ENCODE results near the gene HBZ.
A peak's percentile ranks its signal among the peaks of the same experiment; 100 is the strongest.

HBZ gene

GRCh38 chr16:181565-182021 lies 29.1 kb downstream of the HBZ start:
- POLR2A ChIA-PET = interaction anchor here (1.1 kb wide), 1 partner anchor 36 kb away, joined by 5 read pairs; no protein-coding TSS in a partner anchor

GRCh38 chr16:183005-183404 lies 30.6 kb downstream of the HBZ start:
- TF ChIP-seq CTCF (IDR thresholded peaks at IDR 0.05; ENCODE audit: control extremely low read depth, extremely low read depth, low read depth, missing control alignments) = no peak
- DNase-seq (ENCODE audit: extremely low spot score) = no peak
- ChIA-PET CTCF (interaction anchor here (1.1 to 3.7 kb wide), 6 partner anchors 8 to 118 kb away, joined by 3 to 34 read pairs (median 11); no protein-coding TSS in a partner anchor), POLR2A (interaction anchor here (0.6 kb wide), 1 partner anchor 178 kb away, joined by 4 read pairs; no protein-coding TSS in a partner anchor)

More at GRCh38 chr16:181565-182021, 29.1 kb downstream of the HBZ start:
- TF ChIP-seq CTCF (IDR thresholded peaks at IDR 0.05; ENCODE audit: control extremely low read depth, extremely low read depth, low read depth, missing control alignments) = peak; percentile 98
- DNase-seq (ENCODE audit: extremely low spot score) = no peak
- CTCF ChIA-PET = interaction anchor here (0.8 to 3.7 kb wide), 27 partner anchors 10 to 181 kb away, joined by 3 to 34 read pairs (median 5); partner anchors contain the start of gene HBM

- no peak for DNase-seq (ENCODE audit: extremely low spot score)
- ChIA-PET POLR2A (interaction anchor here (0.6 kb wide), 1 partner anchor 98 kb away, joined by 6 read pairs; no protein-coding TSS in a partner anchor), CTCF (no interaction called here)
- no peak for TF ChIP-seq CTCF (IDR thresholded peaks at IDR 0.05; ENCODE audit: control extremely low read depth, extremely low read depth, low read depth, missing control alignments)
Measured at GRCh38 chr16:185213-185612, 32.8 kb downstream of the HBZ start.

- ChIA-PET CTCF (no interaction called here), POLR2A (interaction anchor here (0.6 kb wide), 1 partner anchor 98 kb away, joined by 6 read pairs; no protein-coding TSS in a partner anchor)
- DNase-seq (ENCODE audit: extremely low spot score) = no peak
- no peak for TF ChIP-seq CTCF (IDR thresholded peaks at IDR 0.05; ENCODE audit: control extremely low read depth, extremely low read depth, low read depth, missing control alignments)
Measured at GRCh38 chr16:185691-186090, 33.2 kb downstream of the HBZ start.

GRCh38 chr16:187330-187729 lies 34.9 kb downstream of the HBZ start:
- ChIA-PET CTCF (interaction anchor here (1.0 to 1.5 kb wide), 3 partner anchors 70 to 122 kb away, joined by 3 to 7 read pairs (median 4); no protein-coding TSS in a partner anchor), POLR2A (no interaction called here)
- TF ChIP-seq CTCF (IDR thresholded peaks at IDR 0.05; ENCODE audit: control extremely low read depth, extremely low read depth, low read depth, missing control alignments) = no peak
- DNase-seq (ENCODE audit: extremely low spot score) = no peak

- TF ChIP-seq CTCF (IDR thresholded peaks at IDR 0.05; ENCODE audit: control extremely low read depth, extremely low read depth, low read depth, missing control alignments) = peak; percentile 19
- CTCF ChIA-PET = interaction anchor here (1.1 kb wide), 1 partner anchor 19 kb away, joined by 3 read pairs; no protein-coding TSS in a partner anchor
- POLR2A ChIA-PET = interaction anchor here (0.5 kb wide), 1 partner anchor 36 kb away, joined by 4 read pairs; no protein-coding TSS in a partner anchor
- no peak for DNase-seq (ENCODE audit: extremely low spot score)
Measured at GRCh38 chr16:188674-189073, 36.2 kb downstream of the HBZ start.

Data from GM10248 (cell line).